Stomach (tissue), 9 donors: ENCODE results near the gene CYP2W1. TPM values are rescaled to one million over a fixed set of nuclear protein-coding genes. Genes with fewer than 3 reads are reported as not detected.
"Not testable (repeated sequence)": the region's sequence is repeated elsewhere in the genome, so short reads cannot be mapped to it uniquely, and the experiment has no call there.

Source experiments
- DNase-seq, 2 donors: peaks; one replicate each; pipeline versions ENCODE4 v3.0.0 to v3.0.0-alpha.2; 2013 to 2019
- H3K27ac ChIP-seq, 5 donors: fragments of 200-600 bp in 4 of 5; sonication (generic) in 4 of 5; one replicate each; pipeline ENCODE4 v1.5.1; 2013 to 2019; ENCODE audit warnings: mild to moderate bottlenecking in 1 of 5, moderate library complexity in 1 of 5
- H3K27me3 ChIP-seq, 3 donors: fragments of 200-600 bp; sonication (generic); one replicate each; pipeline ENCODE4 v1.5.1; 2017 to 2019; ENCODE audit warnings: mixed run types in 1 of 3
- H3K36me3 ChIP-seq, 4 donors: fragments of 200-600 bp; sonication (generic); 1 replicate in 3 of 4; 2 replicates in 1 of 4; pipeline ENCODE4 v1.5.1; 2016 to 2019
- H3K4me1 ChIP-seq, 4 donors: fragments of 200-600 bp; sonication (generic); one replicate each; pipeline ENCODE4 v1.5.1; 2016 to 2019
- H3K4me3 ChIP-seq, 4 donors: fragments of 200-600 bp; sonication (generic) in 3 of 4; one replicate each; pipeline ENCODE4 v1.5.1; 2016 to 2019; ENCODE audit warnings: mild to moderate bottlenecking in 1 of 4
- H3K9me3 ChIP-seq, 4 donors: fragments of 200-600 bp; sonication (generic); one replicate each; pipeline ENCODE4 v1.5.1; 2016 to 2019
- EP300 ChIP-seq: sonication (generic); formaldehyde crosslinking; IDR thresholded peaks from one replicate; pipeline ENCODE4 v1.6.1; 2017; ENCODE audit warnings: antibody characterized with exemption
- POLR2A ChIP-seq, 4 donors: fragments of 450-650 bp; IDR thresholded peaks; one replicate each; pipeline ENCODE4 v1.6.1; 2016; ENCODE audit warnings: antibody characterized with exemption in 4 of 4, control low read depth in 2 of 4, mild to moderate bottlenecking in 1 of 4, moderate library complexity in 1 of 4
- POLR2AphosphoS5 ChIP-seq, 3 donors: sonication (generic); formaldehyde crosslinking; IDR thresholded peaks; one replicate each; pipeline ENCODE4 v1.6.1; 2016; ENCODE audit warnings: antibody characterized with exemption in 3 of 3
- WGBS, 5 donors: extraction: QIAGEN DNeasy Blood & Tissue Kit in 3 of 5; methylation state at CpG; one replicate each; pipeline versions ENCODE4 v1.1.5 to v1.1.7; 2013 to 2018; 5-methylcytosine and 5-hydroxymethylcytosine counted together
- intact Hi-C: fragments of 100-400 bp; cut with DNase I; formaldehyde crosslinking; loops from one replicate; pipeline ENCODE4 v1.15.1; 2023; ENCODE audit warnings: low total_unique reads
- polyA plus RNA-seq, 3 donors: library from polyadenylated mRNA; stranded (reverse); fragments of 200-250 nt; gene quantifications; one replicate each; pipeline ENCODE4 v1.2.3, GENCODE V29; 2013
- total RNA-seq, 5 donors: library from RNA; depleted of rRNA; stranded (reverse); fragments of >200 nt; gene quantifications; one replicate each; pipeline versions ENCODE4 v1.1.0 to v1.2.3, GENCODE V29; 2014 to 2016
- TF ChIP-seq, protein P1 (sequence below), 7 experiments: fragments of 450-650 bp in 4 of 7; fragments of 200-600 bp in 3 of 7; sonication (generic) in 3 of 7; IDR thresholded peaks; one replicate each; pipeline ENCODE4 v1.5.1; 2016 to 2019; ENCODE audit warnings: antibody characterized with exemption in 7 of 7, control low read depth in 2 of 7, mild to moderate bottlenecking in 1 of 7
- donor health status: healthy with polysubstance abuse.
- donor health status: Bipolar disorder and iron deficiency.
- donor health status: healthy.

CYP2W1 gene
- total and polyA plus RNA-seq, 8 donors, result 0.31 to 7.0 (median 0.65) TPM; not detected in 5

GRCh38 chr7:957418-958220 lies 25.4 kb upstream of the CYP2W1 start:
- WGBS, 5 donors, result 62 to 78% (median 64%) methylated on average over 20 to 32 of the region's 32 CpGs
- intact Hi-C loops, result no loop called here

DNA sequence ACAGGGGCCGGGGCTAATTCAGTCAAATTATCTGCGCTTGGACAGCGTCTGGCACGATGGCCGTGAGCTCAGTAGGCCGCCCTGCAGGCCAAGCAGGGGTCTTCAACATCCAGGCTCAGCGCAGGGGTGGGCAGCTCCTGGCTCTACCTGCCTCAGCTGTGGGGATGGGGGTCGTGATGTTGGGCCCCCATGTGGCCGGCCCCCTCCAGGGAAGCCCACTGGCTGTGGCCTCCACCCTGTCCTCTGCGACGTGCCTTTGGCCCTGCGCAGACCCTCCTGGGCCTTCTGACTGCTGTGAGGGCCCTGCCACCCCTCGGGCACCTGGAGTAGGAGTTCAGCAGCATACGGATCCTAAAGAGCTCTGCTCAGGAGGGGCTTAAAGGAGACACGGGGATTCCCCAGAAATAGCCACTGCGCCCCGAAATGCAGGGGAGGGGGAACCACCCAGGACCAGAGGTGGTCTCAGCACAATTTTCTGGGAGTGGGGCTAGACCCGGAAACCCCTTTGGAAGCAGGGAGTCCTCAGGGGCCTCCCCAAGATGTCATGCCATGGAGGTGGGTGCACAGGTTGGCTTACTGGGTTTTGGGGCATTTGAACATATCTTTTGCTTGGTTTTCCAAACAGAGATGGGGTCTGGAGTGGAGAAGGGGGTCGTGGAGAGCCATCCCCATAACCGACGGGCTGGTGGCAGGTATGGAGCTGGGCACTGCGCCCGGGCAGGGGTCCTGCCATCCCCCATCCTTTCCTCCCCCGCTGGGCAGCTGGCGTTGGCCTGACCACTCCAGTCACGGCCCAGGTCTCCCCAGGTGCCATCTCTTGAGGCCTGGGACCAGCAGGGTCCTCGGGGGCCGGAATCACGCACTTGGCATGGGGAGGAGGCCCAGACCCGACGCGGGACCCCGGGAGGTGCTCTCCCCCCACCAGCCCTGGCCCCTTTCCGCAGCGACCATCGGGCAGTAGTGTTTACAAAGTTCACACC lies 24.5 kb upstream of the CYP2W1 start:
- no peak overlapping the region for H3K4me3 ChIP-seq
- 75 to 84% (median 79%) methylated on average over 30 to 36 of the region's 36 CpGs for WGBS, 5 donors
- no peak overlapping the region for H3K27ac ChIP-seq
- no peaks in the 10 kb centered on the region for H3K36me3 ChIP-seq
- DNase-seq, result no peak
- intact Hi-C loops, result no loop called here
- no peaks in the 10 kb centered on the region for H3K9me3 ChIP-seq
- peaks cover 0 to 34% (median 10%) of the 10 kb centered on the region in 3 donors for H3K27me3 ChIP-seq
- TF ChIP-seq POLR2AphosphoS5 (IDR thresholded peaks at IDR 0.05), result no peak
- TF ChIP-seq POLR2A (IDR thresholded peaks at IDR 0.05), result no peak
- TF ChIP-seq EP300, result no peak
- TF ChIP-seq, protein P1, sequence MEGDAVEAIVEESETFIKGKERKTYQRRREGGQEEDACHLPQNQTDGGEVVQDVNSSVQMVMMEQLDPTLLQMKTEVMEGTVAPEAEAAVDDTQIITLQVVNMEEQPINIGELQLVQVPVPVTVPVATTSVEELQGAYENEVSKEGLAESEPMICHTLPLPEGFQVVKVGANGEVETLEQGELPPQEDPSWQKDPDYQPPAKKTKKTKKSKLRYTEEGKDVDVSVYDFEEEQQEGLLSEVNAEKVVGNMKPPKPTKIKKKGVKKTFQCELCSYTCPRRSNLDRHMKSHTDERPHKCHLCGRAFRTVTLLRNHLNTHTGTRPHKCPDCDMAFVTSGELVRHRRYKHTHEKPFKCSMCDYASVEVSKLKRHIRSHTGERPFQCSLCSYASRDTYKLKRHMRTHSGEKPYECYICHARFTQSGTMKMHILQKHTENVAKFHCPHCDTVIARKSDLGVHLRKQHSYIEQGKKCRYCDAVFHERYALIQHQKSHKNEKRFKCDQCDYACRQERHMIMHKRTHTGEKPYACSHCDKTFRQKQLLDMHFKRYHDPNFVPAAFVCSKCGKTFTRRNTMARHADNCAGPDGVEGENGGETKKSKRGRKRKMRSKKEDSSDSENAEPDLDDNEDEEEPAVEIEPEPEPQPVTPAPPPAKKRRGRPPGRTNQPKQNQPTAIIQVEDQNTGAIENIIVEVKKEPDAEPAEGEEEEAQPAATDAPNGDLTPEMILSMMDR (IDR thresholded peaks at IDR 0.05), result no peak
- peaks cover 17 to 42% (median 25%) of the 10 kb centered on the region in 4 donors for H3K4me1 ChIP-seq

More at GRCh38 chr7:957418-958220, 25.4 kb upstream of the CYP2W1 start:
- Histone ChIP-seq H3K4me1 (peaks cover 17 to 42% (median 26%) of the 10 kb centered on the region in 4 donors), H3K4me3 (no peak overlapping the region), H3K36me3 (no peaks in the 10 kb centered on the region), H3K9me3 (no peaks in the 10 kb centered on the region), H3K27ac (no peak overlapping the region), H3K27me3 (peaks cover 0 to 35% (median 17%) of the 10 kb centered on the region in 3 donors)
- DNase-seq, result peak in 1 of 2 donors; percentile 55
- no peak for TF ChIP-seq POLR2AphosphoS5 (IDR thresholded peaks at IDR 0.05)
- TF ChIP-seq, protein P1 (IDR thresholded peaks at IDR 0.05), result no peak
- no peak for TF ChIP-seq EP300
- TF ChIP-seq POLR2A (IDR thresholded peaks at IDR 0.05), result no peak

GRCh38 chr7:959271-959670 lies 23.7 kb upstream of the CYP2W1 start:
- Histone ChIP-seq H3K4me3 (no peak overlapping the region), H3K9me3 (no peaks in the 10 kb centered on the region), H3K27me3 (peaks cover 0 to 32% (median 5%) of the 10 kb centered on the region in 3 donors), H3K36me3 (no peaks in the 10 kb centered on the region), H3K27ac (no peak overlapping the region), H3K4me1 (peaks cover 19 to 45% (median 28%) of the 10 kb centered on the region in 4 donors)
- TF ChIP-seq POLR2AphosphoS5 (IDR thresholded peaks at IDR 0.05), result no peak
- TF ChIP-seq, protein P1 (IDR thresholded peaks at IDR 0.05), result no peak
- TF ChIP-seq EP300, result no peak
- TF ChIP-seq POLR2A (IDR thresholded peaks at IDR 0.05), result no peak
- 76 to 91% (median 79%) methylated on average over 20 of the region's 20 CpGs for WGBS, 5 donors
- intact Hi-C loops, result no loop called here
- DNase-seq, result no peak

- intact Hi-C loops, H3K4me3 ChIP-seq, H3K27ac ChIP-seq, H3K36me3 ChIP-seq, H3K9me3 ChIP-seq, DNase-seq: not testable (repeated sequence)
- H3K27me3 ChIP-seq, result peaks cover 0 to 30% (median 4%) of the 10 kb centered on the region in 3 donors
- 90 to 96% (median 93%) methylated on average over 10 of the region's 10 CpGs for WGBS, 5 donors
- H3K4me1 ChIP-seq, result peaks cover 22 to 48% (median 32%) of the 10 kb centered on the region in 4 donors
These were observed 23.2 kb upstream of the CYP2W1 start for GRCh38 chr7:959740-960139.
